HAP-1 (cell line): ENCODE measurements around the gene PEX12.
"Not testable (repeated sequence)": the region's sequence is repeated elsewhere in the genome, so short reads cannot be mapped to it uniquely, and the experiment has no call there.

Experiments
- DNase-seq, 2 experiments: peaks; one replicate each; pipeline ENCODE4 v3.0.0-alpha.2; 2016 to 2020; ENCODE audit warnings: low spot score in 2 of 2
- H3K27me3 ChIP-seq: fragments of 250-450 bp; sonication (Bioruptor Pico); 2 replicates; pipeline ENCODE4 v1.5.1; 2020; ENCODE audit warnings: low read depth, mild to moderate bottlenecking, moderate library complexity
- H3K36me3 ChIP-seq: fragments of 250-450 bp; sonication (Bioruptor Pico); replicated peaks from 2 replicates; pipeline ENCODE4 v1.5.1; 2020; ENCODE audit warnings: mild to moderate bottlenecking
- H3K4me1 ChIP-seq: fragments of 250-450 bp; sonication (Bioruptor Pico); 2 replicates; pipeline ENCODE4 v1.5.1; 2020; ENCODE audit warnings: mild to moderate bottlenecking
- H3K4me3 ChIP-seq: fragments of 250-450 bp; sonication (Bioruptor Pico); 2 replicates; pipeline ENCODE4 v1.5.1; 2020; ENCODE audit warnings: mild to moderate bottlenecking, moderate library complexity
- H3K9me3 ChIP-seq: fragments of 250-450 bp; sonication (Bioruptor Pico); 2 replicates; pipeline ENCODE4 v1.5.1; 2020; ENCODE audit warnings: mild to moderate bottlenecking, moderate library complexity
- in situ Hi-C: fragments of 300-500 bp; cut with MboI; formaldehyde crosslinking; loops from 3 replicates; pipeline ENCODE4 v1.14.3; 2020; ENCODE audit warnings: low sequenced_read_pairs, inconsistent platforms, mixed read lengths

Gene PEX12

DNA sequence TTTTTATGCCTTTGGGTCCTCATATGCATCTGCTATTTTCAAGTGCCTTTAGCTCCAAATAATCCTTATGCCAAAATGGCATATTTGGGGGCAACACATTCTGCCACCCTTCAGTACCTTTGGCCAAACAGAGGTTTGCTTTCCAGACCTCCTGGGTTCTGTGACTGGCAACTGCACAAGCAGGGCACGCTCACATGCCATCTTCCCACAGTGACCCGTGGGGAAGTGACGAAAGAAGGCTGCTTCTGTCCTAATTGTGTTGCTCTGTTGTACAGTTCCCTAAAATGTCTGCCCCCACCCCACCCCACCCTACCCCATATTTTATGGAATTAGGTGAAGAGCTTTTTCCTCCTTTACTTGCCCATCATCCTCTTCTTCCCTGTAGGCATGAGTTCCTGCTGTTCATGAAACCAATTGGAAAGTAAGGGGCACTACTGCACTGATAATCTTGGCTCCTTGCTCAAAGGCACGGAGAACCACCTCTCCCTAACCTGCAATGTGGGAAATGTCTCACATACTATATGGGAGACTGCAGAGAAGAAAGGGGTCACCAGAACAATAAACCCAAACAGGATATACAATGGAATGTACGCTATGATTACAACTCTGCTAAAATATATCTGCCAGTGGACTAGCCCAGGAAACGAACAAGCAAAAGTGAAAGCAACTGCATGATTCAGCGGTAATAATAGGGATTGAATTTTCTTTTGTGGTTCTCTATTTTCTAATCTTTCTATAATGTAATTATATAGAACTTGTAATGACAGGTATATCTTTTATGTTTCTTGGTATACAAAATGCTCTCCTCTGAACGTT, 37.6 kb downstream of the PEX12 start:
- in situ Hi-C loops = loop anchor here (25.0 kb wide), 2 partner anchors 378 to 1128 kb away; no protein-coding TSS in a partner anchor
- no peaks in the 10 kb centered on the region; the same call in none of the 2 replicates for H3K4me1 ChIP-seq
- H3K4me3 ChIP-seq = no peak overlapping the region
- DNase-seq = no peak
- H3K27me3 ChIP-seq = peaks cover 5% of the 10 kb centered on the region; the same call in 1 of the 2 replicates
- no peaks in the 10 kb centered on the region for H3K36me3 ChIP-seq
- no peaks in the 10 kb centered on the region for H3K9me3 ChIP-seq

DNA sequence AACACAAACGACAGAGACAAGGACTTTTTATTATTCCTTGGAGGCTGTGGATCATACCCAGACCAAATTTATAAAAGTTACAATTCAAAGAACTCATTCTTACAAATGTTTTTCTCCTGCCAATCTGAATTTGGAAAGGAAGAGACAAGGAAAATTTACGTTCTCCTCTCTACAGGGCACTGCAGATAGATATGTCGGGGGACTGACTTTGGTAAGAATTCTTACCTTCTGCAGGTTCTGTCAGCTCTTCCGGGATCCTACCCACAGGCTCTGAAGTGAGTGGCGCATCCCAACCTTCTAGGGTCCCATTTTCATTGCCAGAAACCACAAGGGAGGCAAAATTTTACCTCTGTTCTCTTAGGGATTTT, 38.7 kb downstream of the PEX12 start:
- Histone ChIP-seq H3K27me3 (no peaks in the 10 kb centered on the region; the same call in 1 of the 2 replicates), H3K4me3 (no peak overlapping the region), H3K9me3 (no peaks in the 10 kb centered on the region), H3K4me1 (no peaks in the 10 kb centered on the region; the same call in none of the 2 replicates), H3K36me3 (no peaks in the 10 kb centered on the region)
- DNase-seq = no peak
- in situ Hi-C loops = loop anchor here (5.0 to 25.0 kb wide), 3 partner anchors 227 to 1127 kb away; no protein-coding TSS in a partner anchor

DNA sequence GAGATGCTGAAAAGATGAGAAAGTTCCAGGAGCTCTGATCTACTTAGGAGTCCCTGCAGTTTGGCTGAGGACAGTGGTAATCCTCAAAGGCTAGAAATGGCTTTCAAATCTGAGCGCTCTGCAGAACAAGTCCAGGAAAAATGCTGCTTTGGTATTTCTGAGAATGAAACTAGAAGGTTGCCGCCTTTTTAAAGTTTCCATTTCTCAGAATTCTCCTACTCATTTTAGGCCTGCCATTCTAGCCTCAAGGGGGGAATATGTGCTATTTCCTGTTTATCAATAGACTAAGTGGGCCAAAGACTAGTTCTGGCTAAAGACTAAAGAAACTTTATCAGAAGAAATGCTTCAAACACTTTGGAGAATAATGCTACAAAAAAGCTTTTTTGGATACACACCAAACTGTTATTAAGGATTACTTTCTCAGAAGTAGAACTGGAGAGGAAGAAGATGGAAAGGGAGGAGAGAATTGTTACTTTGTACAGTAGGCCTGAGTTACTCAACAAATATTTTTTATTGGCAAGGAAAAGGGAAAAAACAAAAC, 40.7 kb downstream of the PEX12 start, which contains the start of gene SLFN12L:
TSS of gene SLFN12L (minus strand) at position 78 of the 541 bp plus-strand sequence. CDS start 15,314 bp downstream, outside the sequence.
- Histone ChIP-seq H3K4me1 (no peaks in the 10 kb centered on the region; the same call in none of the 2 replicates), H3K9me3 (no peaks in the 10 kb centered on the region), H3K4me3 (no peak within 1 kb of the TSS), H3K27me3 (no peaks in the 10 kb centered on the region; the same call in 1 of the 2 replicates), H3K36me3 (no peaks in the 10 kb centered on the region)
- in situ Hi-C loops = loop anchor here (5.0 to 25.0 kb wide), 3 partner anchors 225 to 1125 kb away; no protein-coding TSS in a partner anchor
- no peak for DNase-seq

DNA sequence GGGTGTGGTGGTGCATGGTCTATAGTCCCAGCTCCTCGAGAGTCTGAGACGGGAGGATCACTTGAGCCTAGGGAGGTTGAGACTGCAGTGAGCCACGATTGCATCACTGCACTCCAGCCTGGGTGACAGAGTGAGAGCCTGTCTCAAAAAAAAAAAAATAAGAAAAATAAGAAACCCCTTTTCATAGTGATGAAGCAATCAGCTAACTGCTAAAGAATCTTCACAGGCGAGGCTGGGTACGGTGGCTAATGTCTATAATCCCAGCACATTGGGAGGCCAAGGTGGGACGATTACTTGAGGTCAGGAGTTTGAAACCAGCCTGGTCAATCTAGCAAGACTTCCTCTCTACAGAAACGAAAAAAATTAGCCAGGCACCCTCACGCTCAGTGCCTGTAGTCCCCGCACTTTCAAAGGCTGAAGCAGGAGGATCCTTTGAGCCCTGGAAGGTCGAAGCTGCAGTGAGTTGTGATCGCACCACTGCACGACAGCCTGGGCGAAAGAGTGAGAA, 41.7 kb downstream of the PEX12 start:
- Histone ChIP-seq H3K27me3 (no peaks in the 10 kb centered on the region; the same call in 1 of the 2 replicates), H3K4me1 (no peaks in the 10 kb centered on the region; the same call in none of the 2 replicates), H3K4me3 (no peak overlapping the region), H3K36me3 (no peaks in the 10 kb centered on the region), H3K9me3 (no peaks in the 10 kb centered on the region)
- no peak for DNase-seq
- in situ Hi-C loops = loop anchor here (5.0 to 25.0 kb wide), 3 partner anchors 224 to 1124 kb away; no protein-coding TSS in a partner anchor

DNA sequence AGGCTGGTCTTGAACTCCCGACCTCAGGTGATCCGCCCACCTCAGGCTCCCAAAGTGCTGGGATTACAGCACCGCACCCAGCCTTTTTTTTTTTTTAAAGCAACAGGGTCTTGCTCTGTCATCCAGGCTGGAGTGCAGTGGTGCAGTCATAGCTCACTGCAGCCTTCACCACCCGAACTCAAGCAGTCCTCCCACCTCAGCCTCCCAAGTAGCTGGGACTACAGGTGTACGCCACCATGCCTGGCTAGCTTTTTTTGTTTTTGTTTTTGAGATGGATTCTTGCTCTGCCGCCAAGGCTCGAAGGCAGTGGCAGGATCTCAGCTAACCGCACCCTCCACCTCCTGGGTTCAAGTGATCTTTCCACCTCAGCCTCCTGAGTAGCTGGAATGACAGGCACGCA, 43.0 kb downstream of the PEX12 start:
- DNase-seq, H3K36me3 ChIP-seq, H3K27me3 ChIP-seq, H3K4me1 ChIP-seq, H3K9me3 ChIP-seq, H3K4me3 ChIP-seq: not testable (repeated sequence)
- in situ Hi-C loops = loop anchor here (5.0 to 25.0 kb wide), 3 partner anchors 223 to 1123 kb away; no protein-coding TSS in a partner anchor

DNA sequence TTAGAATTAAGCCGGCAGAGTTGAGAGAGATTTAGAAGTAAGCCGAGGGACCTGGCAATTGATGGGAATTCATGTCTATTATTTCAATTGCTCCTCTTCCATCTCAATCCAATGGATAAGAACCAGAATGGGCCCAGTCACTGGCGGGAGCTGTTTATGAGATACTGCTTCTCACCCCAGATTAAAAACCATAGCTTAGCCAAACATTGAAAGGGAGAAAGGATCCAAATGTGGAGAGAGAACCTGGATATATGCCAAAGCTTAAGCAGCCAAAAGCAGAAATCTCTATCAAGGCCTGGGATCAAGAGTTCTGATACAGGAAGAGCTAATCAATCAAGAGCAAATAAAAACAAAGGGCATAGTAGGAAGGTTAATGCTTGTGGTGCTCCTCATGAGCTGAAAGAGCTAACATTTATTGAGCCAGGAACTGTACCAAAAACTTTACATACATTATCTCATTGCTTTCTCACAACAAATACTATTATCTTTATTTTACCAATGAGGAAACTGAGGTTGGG, 43.7 kb downstream of the PEX12 start:
- Histone ChIP-seq H3K27me3 (no peaks in the 10 kb centered on the region; the same call in 1 of the 2 replicates), H3K9me3 (no peaks in the 10 kb centered on the region), H3K36me3 (no peaks in the 10 kb centered on the region), H3K4me3 (no peak overlapping the region), H3K4me1 (no peaks in the 10 kb centered on the region; the same call in 1 of the 2 replicates)
- in situ Hi-C loops = loop anchor here (5.0 to 25.0 kb wide), 3 partner anchors 222 to 1122 kb away; no protein-coding TSS in a partner anchor
- no peak for DNase-seq

DNA sequence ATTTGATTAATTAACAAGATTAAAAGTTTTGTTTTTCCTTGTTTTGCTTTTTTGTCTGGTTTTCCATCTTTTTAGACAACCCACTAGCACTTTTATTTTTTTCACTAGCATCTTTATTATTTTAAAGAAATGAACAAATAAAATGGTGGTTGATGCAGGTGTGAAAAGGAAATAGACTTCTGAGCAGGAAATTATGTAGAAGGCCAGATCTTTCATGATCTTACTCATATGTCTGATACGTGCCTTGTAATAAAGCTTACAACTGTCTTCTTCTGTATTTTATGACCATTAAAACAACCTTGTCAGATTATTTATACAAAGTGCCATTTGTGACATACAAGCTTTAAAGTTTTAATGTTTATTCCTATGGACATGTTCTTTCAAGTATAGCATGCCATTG, 47.2 kb downstream of the PEX12 start:
- H3K27me3 ChIP-seq = no peaks in the 10 kb centered on the region
- no peak overlapping the region for H3K4me3 ChIP-seq
- H3K4me1 ChIP-seq = no peaks in the 10 kb centered on the region
- no peak for DNase-seq
- no peaks in the 10 kb centered on the region for H3K36me3 ChIP-seq
- no peaks in the 10 kb centered on the region for H3K9me3 ChIP-seq
- in situ Hi-C loops = loop anchor here (25.0 kb wide), 2 partner anchors 369 to 1119 kb away; no protein-coding TSS in a partner anchor

DNA sequence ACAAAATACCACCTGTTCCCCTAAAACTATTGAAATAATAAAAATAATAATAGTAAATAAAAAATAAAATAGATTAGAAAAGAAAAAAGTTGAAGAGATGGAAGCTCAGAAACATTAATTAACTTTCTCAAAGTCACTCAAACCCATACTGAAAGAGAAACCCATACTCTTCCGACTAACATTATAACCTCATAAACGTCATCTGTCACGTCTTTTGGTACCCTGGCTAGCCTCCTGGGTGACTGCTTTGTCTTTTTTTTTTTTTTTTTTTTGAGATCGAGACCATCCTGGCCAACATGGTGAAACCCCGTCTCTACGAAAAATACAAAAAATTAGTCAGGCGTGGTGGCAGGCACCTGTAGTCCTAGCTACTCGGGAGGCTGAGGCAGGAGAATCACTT, 48.5 kb downstream of the PEX12 start:
- no peaks in the 10 kb centered on the region for H3K27me3 ChIP-seq
- H3K9me3 ChIP-seq = no peaks in the 10 kb centered on the region
- DNase-seq = no peak
- in situ Hi-C loops = loop anchor here (25.0 kb wide), 2 partner anchors 368 to 1118 kb away; no protein-coding TSS in a partner anchor
- H3K36me3 ChIP-seq = no peaks in the 10 kb centered on the region
- no peak overlapping the region for H3K4me3 ChIP-seq
- H3K4me1 ChIP-seq = no peaks in the 10 kb centered on the region

DNA sequence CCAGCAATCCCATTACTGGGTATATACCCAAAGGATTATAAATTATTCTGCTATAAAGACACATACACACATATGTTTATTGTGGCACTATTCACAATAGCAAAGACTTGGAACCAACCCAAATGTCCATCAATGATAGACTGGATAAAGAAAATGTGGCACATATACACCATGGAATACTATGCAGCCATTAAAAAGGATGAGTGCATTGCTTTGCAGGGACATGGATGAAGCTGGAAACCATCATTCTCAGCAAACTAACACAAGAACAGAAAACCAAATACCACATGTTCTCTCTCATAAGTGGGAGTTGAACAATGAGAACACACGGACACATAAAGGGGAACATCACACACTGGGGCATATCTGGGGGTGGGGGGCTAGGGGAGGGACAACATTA, 49.0 kb downstream of the PEX12 start:
- in situ Hi-C loops = loop anchor here (25.0 kb wide), 2 partner anchors 367 to 1117 kb away; no protein-coding TSS in a partner anchor
- DNase-seq, H3K36me3 ChIP-seq, H3K4me3 ChIP-seq, H3K4me1 ChIP-seq, H3K27me3 ChIP-seq, H3K9me3 ChIP-seq: not testable (repeated sequence)
